ENCODE data around the gene PICK1. TPM values are rescaled to one million over a fixed set of nuclear protein-coding genes. Genes with fewer than 3 reads are reported as not detected.

The PICK1 gene
- total and polyA plus RNA-seq, 10 of the 15 experiments (the other 5 are each of a cell fraction or from before 2014, with no cell fraction given): 0.07 to 19.2 (median 10.9) TPM

DNA sequence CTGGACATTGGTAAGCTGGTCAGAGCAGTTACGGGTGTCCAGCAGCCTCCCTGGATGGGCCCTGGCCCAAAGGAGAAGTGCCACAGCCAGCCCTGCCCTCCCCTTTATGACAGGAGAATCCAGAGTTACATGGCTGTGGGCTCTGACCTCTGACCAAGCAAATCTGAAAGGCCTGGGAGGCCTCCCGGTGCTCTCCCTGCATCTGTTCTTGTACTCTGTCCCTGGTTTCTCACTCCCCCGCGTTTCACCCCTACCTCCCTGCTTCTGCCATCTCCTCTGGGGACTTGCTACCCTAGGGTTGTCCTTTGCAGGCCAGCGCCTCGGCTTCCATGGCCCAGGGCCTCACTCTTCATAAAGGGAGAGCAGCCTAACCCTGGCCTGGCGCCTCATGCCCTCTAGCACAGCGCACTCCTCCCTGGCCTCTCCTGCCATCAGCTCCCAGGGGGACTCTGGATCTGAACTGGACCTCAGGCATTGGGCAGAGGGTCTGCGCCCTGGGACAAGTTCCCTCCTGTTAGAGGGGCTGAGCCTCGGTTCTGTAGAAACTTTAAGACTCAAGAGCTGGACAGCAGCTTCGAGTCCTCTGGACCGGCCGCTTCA, 10.7 kb downstream of the PICK1 start:
- in situ Hi-C loops (cut with MboI) (no loop called here), intact Hi-C loops (cut with micrococcal nuclease; ENCODE audit: unreplicated experiment) (no loop called here)
- Histone ChIP-seq H3K27ac (ENCODE audit: control insufficient read depth, insufficient read depth) (no peak overlapping the region), H3K9me3 (replicated peaks; ENCODE audit: control insufficient read depth, insufficient read depth, low read length) (no peaks in the 10 kb centered on the region), H4K20me1 (ENCODE audit: control insufficient read depth, insufficient read depth) (no peaks in the 10 kb centered on the region), H3K36me3 (ENCODE audit: control insufficient read depth in 2 of 2, insufficient read depth in 2 of 2, low read length in 1 of 2) (no peaks in the 10 kb centered on the region; a peak in 3 of 4 replicates), H3K4me1 (ENCODE audit: control insufficient read depth, insufficient read depth, low read length) (no peaks in the 10 kb centered on the region), H3K27me3 (replicated peaks in 1 of 2; ENCODE audit: control insufficient read depth in 2 of 2, insufficient read depth in 2 of 2, low read length in 1 of 2) (no peaks in the 10 kb centered on the region), H3K79me2 (ENCODE audit: control insufficient read depth, insufficient read depth, low read length) (no peaks in the 10 kb centered on the region), H3K4me3 (no peak overlapping the region), H2AFZ (ENCODE audit: control insufficient read depth, low read depth, low read length) (no peak overlapping the region), H3K9ac (ENCODE audit: control insufficient read depth, insufficient read depth, low read length) (no peak overlapping the region), H3K4me2 (ENCODE audit: control insufficient read depth, insufficient read depth) (no peak overlapping the region)
- no peak for ATAC-seq
- 91% methylated on average over 13 of the region's 13 CpGs for WGBS (ENCODE audit: insufficient coverage, insufficient replicate concordance, low lambda C conversion rate, missing lambda C conversion rate)
- no TSS peak for BruUV-seq (replicated peaks)
- ChIA-PET SMC1A (ENCODE audit: uncharacterized antibody, unreplicated experiment) (interaction anchor here (0.9 kb wide), 1 partner anchor 61 kb away, joined by 3 read pairs; no protein-coding TSS in a partner anchor), RAD21 (ENCODE audit: unreplicated experiment) (interaction anchor here (0.6 to 1.0 kb wide), 3 partner anchors 15 to 568 kb away, joined by 3 to 4 read pairs (median 4); no protein-coding TSS in a partner anchor), CTCF (interaction anchor here (3.1 kb wide), 1 partner anchor 15 kb away, joined by 17 read pairs; no protein-coding TSS in a partner anchor), POLR2A (no interaction called here)
- DNase-seq (ENCODE audit: low read depth, low spot score): no peak
- no peak for FAIRE-seq
- no peak for TF ChIP-seq PAX8 (IDR thresholded peaks at IDR 0.05)
- no peak for TF ChIP-seq TARDBP (IDR thresholded peaks at IDR 0.05; ENCODE audit: borderline replicate concordance)
- TF ChIP-seq, protein P1, sequence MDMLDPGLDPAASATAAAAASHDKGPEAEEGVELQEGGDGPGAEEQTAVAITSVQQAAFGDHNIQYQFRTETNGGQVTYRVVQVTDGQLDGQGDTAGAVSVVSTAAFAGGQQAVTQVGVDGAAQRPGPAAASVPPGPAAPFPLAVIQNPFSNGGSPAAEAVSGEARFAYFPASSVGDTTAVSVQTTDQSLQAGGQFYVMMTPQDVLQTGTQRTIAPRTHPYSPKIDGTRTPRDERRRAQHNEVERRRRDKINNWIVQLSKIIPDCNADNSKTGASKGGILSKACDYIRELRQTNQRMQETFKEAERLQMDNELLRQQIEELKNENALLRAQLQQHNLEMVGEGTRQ (IDR thresholded peaks at IDR 0.05; ENCODE audit: borderline replicate concordance, low read depth, low read length): no peak
- no peak for TF ChIP-seq TAF1 (IDR thresholded peaks at IDR 0.05; ENCODE audit: borderline replicate concordance, low read depth, low read length)
- no peak for TF ChIP-seq SMARCA5 (IDR thresholded peaks at IDR 0.05)
- TF ChIP-seq, protein P2, sequence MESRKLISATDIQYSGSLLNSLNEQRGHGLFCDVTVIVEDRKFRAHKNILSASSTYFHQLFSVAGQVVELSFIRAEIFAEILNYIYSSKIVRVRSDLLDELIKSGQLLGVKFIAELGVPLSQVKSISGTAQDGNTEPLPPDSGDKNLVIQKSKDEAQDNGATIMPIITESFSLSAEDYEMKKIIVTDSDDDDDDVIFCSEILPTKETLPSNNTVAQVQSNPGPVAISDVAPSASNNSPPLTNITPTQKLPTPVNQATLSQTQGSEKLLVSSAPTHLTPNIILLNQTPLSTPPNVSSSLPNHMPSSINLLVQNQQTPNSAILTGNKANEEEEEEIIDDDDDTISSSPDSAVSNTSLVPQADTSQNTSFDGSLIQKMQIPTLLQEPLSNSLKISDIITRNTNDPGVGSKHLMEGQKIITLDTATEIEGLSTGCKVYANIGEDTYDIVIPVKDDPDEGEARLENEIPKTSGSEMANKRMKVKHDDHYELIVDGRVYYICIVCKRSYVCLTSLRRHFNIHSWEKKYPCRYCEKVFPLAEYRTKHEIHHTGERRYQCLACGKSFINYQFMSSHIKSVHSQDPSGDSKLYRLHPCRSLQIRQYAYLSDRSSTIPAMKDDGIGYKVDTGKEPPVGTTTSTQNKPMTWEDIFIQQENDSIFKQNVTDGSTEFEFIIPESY (IDR thresholded peaks at IDR 0.05): no peak
- TF ChIP-seq MXI1 (IDR thresholded peaks at IDR 0.05; ENCODE audit: low read depth, low read length): no peak
- TF ChIP-seq NFIC (IDR thresholded peaks at IDR 0.05; ENCODE audit: low read depth, low read length): no peak
- TF ChIP-seq NBN (IDR thresholded peaks at IDR 0.05): no peak
- TF ChIP-seq RAD21 (IDR thresholded peaks at IDR 0.05; ENCODE audit: insufficient read depth, low read depth, low read length): no peak
- TF ChIP-seq, protein P3, sequence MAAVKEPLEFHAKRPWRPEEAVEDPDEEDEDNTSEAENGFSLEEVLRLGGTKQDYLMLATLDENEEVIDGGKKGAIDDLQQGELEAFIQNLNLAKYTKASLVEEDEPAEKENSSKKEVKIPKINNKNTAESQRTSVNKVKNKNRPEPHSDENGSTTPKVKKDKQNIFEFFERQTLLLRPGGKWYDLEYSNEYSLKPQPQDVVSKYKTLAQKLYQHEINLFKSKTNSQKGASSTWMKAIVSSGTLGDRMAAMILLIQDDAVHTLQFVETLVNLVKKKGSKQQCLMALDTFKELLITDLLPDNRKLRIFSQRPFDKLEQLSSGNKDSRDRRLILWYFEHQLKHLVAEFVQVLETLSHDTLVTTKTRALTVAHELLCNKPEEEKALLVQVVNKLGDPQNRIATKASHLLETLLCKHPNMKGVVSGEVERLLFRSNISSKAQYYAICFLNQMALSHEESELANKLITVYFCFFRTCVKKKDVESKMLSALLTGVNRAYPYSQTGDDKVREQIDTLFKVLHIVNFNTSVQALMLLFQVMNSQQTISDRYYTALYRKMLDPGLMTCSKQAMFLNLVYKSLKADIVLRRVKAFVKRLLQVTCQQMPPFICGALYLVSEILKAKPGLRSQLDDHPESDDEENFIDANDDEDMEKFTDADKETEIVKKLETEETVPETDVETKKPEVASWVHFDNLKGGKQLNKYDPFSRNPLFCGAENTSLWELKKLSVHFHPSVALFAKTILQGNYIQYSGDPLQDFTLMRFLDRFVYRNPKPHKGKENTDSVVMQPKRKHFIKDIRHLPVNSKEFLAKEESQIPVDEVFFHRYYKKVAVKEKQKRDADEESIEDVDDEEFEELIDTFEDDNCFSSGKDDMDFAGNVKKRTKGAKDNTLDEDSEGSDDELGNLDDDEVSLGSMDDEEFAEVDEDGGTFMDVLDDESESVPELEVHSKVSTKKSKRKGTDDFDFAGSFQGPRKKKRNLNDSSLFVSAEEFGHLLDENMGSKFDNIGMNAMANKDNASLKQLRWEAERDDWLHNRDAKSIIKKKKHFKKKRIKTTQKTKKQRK (IDR thresholded peaks at IDR 0.05; ENCODE audit: low read depth, low read length): no peak
